ENCODE data around the gene TMEM91. TPM values are rescaled to one million over a fixed set of nuclear protein-coding genes. Genes with fewer than 3 reads are reported as not detected.
"Not testable (repeated sequence)": the region's sequence is repeated elsewhere in the genome, so short reads cannot be mapped to it uniquely, and the experiment has no call there.

Gene TMEM91
- polyA plus RNA-seq, 3 donors, result 7.5 to 8.9 (median 8.7) TPM

DNA sequence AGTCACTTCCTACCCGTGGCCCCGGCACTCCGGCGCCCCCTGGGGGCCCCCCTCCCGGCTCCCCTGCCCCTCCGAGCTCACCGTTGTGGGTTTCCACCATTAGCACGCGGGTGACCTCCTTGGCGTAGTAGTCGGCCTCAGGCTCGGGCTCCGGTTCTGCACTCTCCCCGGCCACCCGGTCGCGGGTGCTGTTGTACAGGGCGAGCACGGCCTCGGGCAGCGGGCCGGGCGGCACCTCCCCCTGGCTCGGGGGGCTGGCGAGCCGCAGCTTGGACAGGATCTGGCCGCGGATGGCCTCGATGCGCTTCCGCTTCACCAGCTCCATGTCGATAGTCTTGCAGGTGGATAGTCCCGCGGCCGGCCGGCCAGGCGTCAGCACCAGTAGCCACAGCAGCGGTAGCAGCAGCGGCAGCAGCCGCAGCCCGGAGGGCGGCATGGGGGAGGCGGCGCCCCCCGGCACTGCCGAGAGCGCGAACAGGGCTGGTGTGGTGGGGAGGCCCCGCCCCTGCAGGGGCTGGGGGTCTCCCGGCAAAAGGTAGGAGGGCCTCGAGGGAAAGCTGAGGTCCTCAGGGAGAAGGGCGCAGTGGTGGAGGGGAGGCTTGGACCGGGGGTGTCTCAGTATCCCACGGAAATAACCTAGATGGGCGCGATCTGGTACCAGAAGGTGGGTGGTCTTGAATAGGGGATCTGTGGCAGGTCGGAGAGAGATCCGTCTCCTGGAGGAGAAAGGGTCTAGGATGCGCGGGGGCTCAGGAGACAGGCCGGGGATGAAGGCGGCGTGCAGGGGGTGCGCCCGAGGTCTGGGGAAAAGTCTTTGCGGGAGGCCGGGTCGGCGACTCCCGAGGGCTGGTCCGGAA lies 23.5 kb upstream of the TMEM91 start:
- DNase-seq (ENCODE audit: low read depth in 3 of 3, low spot score in 2 of 3), result no peak

DNA sequence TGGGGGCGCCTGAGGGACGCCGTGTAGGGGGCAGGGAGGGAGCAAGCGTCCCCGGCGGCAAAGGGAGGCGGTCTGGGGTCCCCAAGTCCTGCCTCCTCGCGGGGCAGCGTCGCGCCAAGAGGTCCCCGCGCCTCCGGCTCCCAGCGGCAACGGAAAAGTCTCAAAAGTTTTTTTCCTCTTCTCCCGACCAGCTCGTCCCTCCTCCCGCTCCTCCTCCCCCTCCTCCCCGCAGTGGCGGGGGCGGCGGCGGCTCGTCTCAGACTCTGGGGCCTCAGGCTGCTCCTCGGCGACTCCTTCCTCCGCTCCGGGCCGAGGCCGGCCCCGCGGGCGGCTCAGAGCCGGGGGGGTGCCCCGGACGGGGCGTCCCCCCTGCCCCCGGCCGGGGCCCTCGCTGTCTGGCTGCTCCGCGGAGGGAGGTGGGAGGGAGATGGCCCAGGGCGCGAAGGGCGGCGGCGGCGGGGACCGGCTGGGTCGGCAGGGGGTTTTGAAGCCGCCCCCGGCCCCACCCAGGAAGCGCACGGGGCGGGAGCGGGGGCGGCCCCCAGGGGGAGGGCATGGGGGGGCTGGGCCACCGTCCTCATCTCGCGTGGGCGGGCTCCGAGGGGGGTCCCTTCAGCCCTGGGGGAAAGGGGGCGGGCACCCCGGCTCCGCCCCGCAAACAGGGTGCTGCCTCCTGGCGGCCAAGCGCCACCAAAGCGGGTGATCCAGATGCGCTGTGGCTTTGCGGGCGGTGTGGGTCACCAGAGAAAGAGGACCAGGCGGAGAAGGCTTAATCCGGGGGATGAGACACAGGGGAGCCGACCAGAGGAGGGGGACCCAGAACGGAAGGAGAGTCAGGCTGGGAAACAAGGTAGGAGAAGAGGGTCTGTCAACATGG lies 22.6 kb upstream of the TMEM91 start, which contains the start of gene TGFB1:
TGFB1 (minus strand) TSS at position 457 of the 877 bp plus-strand sequence. CDS start 878 bp downstream, outside the sequence.
- DNase-seq (ENCODE audit: low read depth in 3 of 3, low spot score in 2 of 3), result no peak

DNA sequence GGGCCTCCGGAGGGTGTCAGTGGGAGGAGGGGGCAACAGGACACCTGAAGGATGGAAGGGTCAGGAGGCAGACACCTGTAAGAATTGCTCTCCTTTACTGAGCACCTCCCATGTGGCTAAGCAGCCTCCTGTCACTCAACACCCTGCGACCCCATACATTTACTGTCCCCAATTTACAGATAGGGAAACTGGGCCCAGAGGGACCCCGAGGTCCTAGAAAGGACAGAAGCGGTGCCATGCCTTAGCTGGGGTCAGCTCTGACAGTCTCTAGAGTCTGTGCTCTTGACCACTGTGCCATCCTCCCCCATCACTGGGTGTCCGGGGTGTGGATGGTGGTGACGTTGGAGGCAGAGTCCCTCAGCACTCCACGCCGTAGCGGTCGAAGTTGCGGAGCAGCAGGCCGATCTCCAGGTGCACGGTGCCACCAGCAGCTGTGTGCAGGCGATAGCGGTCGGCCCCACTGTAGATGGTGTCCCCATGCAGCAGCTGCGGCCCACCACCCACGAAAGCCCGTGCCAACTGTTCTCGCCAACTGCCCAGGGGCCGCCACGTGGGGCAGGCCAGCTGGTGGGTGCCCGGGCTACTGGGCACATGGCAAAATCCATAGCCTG lies 21.9 kb upstream of the TMEM91 start:
- DNase-seq (ENCODE audit: low read depth in 3 of 3, low spot score in 2 of 3), result no peak

DNA sequence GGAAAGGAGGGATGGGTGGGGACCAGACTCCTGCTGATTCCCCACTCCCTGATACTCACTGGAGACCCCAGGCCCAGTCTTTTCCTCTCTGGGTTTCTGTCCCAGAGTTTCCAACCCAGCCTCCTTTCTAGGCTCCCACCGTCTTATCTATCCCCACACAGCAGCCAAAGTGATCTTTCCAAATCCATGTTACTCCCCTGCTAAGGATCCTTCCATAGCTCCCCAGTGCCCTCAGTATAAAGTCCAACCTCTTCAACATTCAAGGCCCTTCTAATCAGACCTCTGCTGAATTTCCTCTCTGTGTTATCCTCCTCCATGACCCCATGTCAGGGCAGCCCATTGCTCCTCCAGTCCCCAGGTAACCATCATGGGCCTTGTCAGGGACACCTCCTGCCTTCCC lies 21.3 kb upstream of the TMEM91 start:
- DNase-seq (ENCODE audit: low read depth in 3 of 3, low spot score in 2 of 3), result no peak

DNA sequence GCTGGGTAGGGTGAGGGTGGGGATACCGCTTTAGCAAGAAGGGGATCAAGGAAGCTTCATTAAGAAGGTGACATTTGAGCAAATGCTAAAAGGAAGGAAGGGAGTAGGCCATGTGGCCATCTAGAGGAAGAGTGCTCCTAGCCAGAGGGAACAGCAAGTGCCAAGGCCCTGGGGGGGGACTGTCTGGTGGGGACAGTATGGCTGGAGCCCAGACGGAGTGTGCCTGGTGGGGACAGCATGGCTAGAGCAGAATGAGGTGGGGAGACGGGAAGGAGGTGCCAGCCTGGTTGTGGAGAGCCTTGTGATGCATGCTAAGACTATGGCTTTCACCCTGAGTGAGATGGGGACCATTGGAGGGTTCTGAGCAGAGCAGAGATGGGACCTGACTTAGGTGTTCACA lies 20.5 kb upstream of the TMEM91 start:
- no peak for DNase-seq (ENCODE audit: low read depth in 3 of 3, low spot score in 2 of 3)

DNA sequence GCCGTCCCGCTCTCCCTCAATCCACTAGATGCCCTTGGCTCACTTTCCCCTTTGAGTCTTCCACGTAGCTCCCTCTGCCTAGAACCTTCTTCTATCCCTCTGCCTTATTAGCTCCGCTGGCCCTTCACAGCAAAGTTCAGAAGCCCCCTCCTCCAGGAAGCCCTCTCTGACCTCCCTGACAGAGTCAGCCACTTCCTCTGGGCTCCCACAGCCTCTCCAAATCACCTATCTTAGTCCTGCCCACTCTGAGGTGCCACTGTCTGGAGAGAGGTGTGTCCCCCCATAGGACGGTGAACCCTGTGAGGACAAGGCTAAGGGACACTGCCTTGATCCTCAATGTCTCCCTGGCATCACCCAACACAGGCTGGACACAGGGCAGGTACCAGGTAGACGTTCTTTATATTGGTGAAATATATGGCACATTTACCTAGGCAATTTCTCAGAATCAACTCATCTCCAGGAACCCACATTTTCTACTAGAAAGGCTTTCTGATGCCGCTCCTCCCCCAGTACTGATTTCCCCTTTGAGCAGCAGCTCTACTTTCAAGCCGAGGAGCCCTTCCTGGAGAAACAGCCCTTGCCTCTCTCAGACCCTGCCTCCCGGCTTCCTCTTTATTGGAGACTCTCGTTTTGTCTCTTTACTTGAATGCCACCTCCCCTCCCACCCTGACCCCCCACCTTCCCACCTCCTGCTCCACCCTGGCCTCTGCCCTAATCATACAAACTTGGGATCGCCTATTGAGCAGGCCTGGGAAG lies 19.2 kb upstream of the TMEM91 start:
- no peak for DNase-seq (ENCODE audit: low read depth in 3 of 3, low spot score in 2 of 3)

DNA sequence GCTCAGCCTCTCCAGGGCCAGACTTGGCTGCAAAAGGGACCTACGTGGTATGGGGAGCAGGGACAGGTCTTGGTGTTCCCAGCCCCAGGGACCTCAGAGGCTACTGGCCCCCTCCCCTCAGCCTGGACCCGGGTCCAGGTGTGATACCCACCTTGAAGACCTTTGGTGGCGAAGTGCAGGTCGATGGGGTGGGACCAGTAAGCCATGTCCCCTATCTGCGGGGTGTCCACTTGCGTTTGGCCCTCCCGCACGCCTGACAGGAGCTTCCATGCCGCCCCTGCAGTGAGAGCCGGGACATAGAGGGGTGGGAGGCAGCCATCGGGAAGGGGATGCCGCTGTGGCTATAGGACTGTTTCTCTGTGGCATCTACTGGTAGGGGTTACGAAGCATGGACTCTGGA lies 18.6 kb upstream of the TMEM91 start:
- no peak for DNase-seq (ENCODE audit: low read depth in 3 of 3, low spot score in 2 of 3)

DNA sequence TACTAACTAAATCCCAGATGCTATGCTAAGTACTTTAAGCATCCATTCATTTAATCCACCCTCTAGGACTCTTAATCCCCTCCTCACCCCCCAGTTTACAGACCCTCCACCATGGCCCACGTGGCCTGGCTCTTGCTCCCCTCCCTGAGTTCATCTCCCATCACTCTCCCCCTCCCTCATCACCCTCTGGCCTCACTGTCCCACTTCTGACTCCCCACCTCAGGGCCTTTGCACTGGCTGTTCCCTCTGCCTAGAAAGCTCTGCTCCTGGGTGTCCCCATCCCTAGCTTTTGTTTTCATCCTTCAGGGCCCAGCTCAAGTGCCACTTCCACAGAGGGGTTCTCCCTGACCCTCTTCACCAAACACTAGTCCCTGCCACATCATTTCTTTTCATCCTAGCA lies 16.6 kb upstream of the TMEM91 start:
- no peak for DNase-seq (ENCODE audit: low read depth in 3 of 3, low spot score in 2 of 3)

DNA sequence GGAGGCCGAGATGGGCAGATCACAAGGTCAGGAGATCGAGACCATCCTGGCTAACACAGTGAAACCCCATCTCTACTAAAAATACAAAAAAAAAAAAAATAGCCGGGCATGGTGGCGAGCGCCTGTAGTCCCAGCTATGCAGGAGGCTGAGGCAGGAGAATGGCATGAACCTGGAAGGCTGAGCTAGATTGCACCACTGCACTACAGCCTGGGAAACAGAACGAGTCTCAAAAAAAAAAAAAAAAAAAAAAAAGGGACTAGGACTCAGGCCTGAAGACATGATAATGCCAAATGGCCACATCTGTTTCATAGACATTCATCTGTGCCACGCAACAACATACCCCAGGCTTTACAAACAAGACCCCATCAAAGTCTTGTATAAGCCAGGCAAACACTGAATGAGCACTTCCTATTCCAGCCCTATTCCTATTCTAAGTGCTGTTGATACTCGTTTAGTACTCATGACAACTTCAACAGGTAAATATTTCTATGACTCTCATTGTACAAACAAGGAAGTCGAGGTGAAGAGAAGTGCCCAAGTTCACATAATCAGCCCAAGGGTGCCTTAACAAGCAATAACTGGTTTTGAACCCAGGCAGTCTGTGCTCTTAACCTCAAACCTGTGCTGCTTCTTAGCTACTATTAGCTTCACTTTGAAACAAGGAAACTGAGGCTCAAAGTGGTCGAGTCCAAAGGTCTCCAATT lies 14.0 kb upstream of the TMEM91 start:
- DNase-seq (ENCODE audit: low read depth in 3 of 3, low spot score in 2 of 3), result no peak

DNA sequence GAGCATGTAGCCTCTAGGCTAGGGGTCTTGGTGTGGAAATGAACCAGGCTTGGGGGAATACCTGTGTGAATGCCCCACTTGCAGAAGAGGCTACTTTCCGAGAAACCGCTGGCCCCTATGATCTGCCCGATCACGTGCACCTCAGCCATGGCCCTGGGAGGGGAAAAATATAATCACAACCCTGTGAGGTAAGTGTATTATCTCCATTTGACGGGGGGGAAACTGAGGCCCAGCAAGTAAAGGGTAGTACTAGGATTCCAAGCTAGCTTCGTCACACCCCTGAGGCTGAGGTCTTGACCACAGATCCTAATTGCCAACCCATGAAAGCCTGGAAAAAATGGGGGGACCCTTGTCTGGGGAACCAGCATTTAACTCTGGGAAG lies 13.0 kb upstream of the TMEM91 start:
- no peak for DNase-seq (ENCODE audit: low read depth in 3 of 3, low spot score in 2 of 3)

DNA sequence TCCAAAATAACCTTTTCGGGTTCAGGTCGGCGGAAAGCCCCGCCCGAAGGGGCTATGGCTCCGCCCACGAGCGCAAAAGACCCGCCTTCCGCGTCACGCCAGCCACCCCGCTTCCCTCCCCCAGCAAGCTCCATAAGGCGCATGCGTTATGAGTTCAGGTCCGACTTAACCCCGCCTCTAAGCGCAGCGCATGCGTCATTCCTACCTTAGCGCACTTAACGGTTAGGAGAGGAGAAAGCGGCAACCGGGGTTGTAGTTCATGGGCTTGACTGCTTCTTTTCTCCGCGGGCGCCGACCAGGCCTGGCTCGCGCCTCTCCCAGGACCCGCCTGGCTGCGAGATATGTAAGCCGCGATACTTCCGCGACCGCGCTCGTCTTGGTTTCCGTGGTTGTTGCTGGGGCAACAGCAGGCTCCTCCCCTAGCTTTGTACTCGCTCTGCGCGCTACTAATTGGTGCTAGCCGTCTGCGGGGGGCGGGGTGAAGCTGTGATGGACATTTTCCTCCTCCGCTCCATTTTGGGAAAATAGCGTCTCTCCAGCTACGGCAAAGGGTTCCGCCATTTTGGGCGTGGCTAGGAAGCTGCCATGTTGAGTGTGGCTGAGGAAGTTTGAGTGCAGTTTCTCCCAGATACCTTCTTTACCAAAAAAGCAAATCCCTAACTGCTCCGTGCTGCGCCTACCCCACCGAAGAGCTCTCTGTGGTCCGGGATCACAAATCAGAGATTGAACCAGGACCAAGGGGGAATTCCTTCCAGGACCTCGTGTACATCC lies 12.4 kb upstream of the TMEM91 start, which contains the start of gene B9D2:
B9D2 (minus strand) TSS at position 397 of the 771 bp plus-strand sequence. CDS start 630 bp downstream, outside the sequence.
- peak; percentile 97 to 98 (median 98) for DNase-seq (ENCODE audit: low read depth in 3 of 3, low spot score in 2 of 3)

DNA sequence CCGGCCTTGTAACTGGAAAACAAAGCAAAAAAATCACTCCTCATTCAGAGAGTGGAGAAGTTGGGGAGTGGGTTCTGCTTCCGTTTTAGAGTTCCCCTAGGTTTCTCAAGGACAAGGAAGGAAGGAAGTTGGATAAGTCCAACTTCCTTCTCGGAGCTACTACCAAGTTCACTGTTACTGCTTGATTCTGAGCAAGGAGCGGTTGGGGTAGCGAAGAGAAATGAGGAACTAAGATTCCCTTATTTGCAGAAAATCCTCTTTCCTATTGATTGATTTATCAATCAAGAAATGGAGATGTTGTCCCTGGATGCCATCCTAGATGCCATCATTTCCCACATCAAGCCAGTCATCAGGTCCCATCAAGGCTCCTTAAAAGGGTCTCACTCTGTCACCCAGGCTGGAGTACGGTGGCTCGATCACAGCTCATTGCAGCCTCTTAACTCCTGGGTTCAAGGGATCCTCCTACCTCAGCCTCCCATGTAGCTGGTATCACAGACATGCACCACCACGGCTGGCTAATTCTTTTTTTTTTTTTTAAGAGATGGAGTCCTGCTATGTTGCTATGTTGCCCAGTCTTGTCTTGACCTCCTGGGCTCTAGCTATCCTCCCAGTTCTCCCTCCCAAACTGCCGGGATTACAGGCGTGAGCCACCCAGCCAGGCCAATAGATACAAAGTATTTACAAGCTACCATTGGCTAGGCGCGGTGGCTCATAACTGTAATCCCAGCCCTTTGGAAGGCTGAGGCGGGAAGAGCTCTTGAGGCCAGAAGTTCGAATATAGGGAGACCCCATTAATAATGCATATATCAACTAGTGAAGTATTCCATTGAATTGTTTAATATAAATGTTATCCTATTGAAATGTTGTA lies 11.6 kb upstream of the TMEM91 start:
- DNase-seq (ENCODE audit: low read depth in 3 of 3, low spot score in 2 of 3), result no peak

DNA sequence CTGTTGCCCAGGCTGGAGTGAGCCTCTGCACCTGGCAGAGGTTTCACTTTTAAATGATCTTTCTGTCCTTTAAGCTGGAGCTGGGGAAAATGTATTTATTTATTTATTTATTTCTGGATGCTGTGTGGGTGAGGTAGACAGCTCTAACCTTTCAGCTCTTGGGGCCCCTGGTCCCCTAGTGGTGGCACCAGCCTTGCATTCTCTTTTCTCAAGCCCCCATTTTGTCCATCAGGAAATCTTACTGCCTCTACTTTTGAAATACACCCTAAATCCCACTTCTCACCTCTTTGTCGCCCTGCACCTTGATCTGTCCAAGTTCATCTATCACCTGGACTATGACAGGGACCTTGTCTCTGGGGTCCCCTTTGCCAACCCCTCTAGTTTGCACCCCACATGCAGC lies 10.2 kb upstream of the TMEM91 start:
- no peak for DNase-seq (ENCODE audit: low read depth in 3 of 3, low spot score in 2 of 3)

DNA sequence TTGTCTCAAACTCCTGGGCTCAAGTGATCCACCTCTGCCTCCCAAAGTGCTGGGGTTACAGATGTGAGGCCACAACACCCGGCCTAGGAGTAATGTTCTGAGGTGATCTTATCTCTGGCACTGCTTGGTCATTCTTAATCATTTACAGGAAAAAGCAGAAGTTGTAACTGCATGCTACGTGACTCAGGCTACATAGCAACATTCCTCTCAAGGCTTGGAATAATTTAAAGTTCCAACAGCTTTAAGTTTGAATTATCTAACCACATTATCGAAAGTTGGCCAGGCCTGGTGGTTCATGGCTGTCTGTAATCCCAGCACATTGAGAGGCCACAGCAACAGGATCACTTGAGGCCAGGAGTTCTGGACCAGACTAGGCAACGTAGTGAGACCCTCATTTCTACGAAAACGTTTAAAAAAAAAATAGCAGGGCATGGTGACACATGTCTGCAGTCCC lies 8.5 kb upstream of the TMEM91 start:
- DNase-seq (ENCODE audit: low read depth in 3 of 3, low spot score in 2 of 3), result no peak

DNA sequence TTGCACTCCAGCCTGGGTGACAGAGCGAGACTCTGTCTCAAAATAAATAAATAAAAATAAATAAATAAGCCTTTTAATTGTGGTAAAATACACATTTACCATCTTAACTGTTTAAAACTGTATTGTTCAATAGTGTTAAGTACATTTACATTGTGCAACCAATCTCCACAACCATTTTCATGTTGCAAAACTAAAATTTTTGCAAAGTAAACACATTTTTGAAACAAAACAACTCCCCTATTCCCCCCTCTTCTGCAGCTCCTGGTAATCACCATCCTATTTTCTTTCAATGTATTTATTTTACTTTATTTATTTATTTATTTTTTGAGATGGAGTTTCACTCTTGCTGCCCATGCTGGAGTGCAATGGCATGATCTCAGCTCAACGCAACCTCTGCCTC lies 6.6 kb upstream of the TMEM91 start:
- no peak for DNase-seq (ENCODE audit: low read depth in 3 of 3, low spot score in 2 of 3)

DNA sequence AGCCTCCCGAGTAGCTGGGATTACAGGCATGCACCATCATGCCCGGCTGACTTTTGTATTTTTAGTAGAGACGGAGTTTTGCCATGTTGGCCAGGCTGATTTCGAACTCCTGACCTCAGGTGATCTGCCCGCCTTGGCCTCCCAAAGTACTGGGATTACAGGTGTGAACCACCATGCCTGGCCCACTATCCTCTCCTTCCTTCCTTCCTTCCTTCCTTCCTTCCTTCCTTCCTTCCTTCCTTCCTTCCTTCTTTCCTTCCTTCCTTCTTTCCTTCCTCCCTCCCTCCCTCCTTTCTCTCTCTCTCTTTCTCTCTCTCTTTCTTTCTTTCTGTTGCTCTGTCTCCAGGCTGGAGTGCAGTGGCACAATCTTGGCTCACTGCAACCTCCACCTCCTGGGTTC lies 5.2 kb upstream of the TMEM91 start:
- not testable (repeated sequence) for DNase-seq (ENCODE audit: low read depth in 3 of 3, low spot score in 2 of 3)

DNA sequence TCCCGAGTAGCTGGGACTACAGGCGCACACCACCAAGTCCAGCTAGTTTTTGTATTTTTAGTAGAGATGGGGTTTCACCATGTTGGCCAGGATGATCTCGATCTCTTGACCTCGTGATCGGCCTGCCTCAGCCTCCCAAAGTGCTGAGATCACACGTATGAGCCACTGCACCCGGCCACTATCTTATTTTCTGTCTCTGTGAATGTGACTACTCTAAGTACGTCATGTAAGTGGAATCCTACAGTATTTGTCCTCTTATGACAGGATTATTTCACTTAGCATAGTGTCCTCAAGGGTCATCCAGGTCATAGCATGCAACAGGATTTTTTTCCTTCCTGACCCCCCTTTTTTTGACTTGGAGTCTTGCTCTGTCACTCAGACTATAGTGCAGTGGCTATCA lies 4.8 kb upstream of the TMEM91 start:
- no peak for DNase-seq (ENCODE audit: low read depth in 3 of 3, low spot score in 2 of 3)

DNA sequence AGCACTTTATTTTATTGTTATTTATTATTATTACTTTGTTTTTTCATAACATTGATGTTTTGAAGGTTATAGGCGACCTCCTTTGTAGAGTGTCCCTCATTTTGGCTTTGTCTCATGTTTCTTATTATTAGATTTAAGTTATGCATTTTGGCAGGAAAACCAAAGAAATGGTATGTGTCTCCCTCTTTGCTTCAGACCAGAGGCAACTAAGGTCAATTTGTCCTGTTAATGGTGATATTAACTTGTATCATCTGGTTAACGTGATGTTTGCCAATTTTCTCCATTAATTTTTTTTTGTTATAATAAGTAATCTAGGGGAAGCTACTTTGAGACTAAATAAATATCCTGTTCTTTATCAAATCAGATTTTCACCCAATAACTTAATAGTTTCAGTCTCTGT lies 3.8 kb upstream of the TMEM91 start:
- DNase-seq (ENCODE audit: low read depth in 3 of 3, low spot score in 2 of 3), result no peak

Measured in right renal cortex interstitium (tissue), 3 donors.